GM20431 (cell line): ENCODE results near the gene CKB.

ENCODE experiments used
- in situ Hi-C: fragments of 300-500 bp; cut with MseI, MboI; formaldehyde crosslinking; loops from one replicate; pipeline ENCODE4 v1.15.0; 2020; ENCODE audit warnings: low sequenced_read_pairs; ENCODE audit not compliant: unreplicated experiment

Gene CKB

GRCh38 chr14:103539056-103539825 is 16.6 kb upstream of the CKB start:
- in situ Hi-C loops = no loop called here

- in situ Hi-C loops = no loop called here
Measured at GRCh38 chr14:103538291-103539055, 15.8 kb upstream of the CKB start.

GRCh38 chr14:103537175-103537990 is 14.8 kb upstream of the CKB start:
- in situ Hi-C loops = no loop called here

- in situ Hi-C loops = no loop called here
Measured at GRCh38 chr14:103536693-103537092, 14.1 kb upstream of the CKB start.

- in situ Hi-C loops = no loop called here
Measured at GRCh38 chr14:103535891-103536565, 13.4 kb upstream of the CKB start.

GRCh38 chr14:103535081-103535890 is 12.7 kb upstream of the CKB start:
- in situ Hi-C loops = no loop called here

GRCh38 chr14:103534576-103535061 is 12.0 kb upstream of the CKB start:
- in situ Hi-C loops = no loop called here

- in situ Hi-C loops = no loop called here
Measured at GRCh38 chr14:103533999-103534575, 11.5 kb upstream of the CKB start.

- in situ Hi-C loops = no loop called here
Measured at GRCh38 chr14:103533137-103533998, 10.7 kb upstream of the CKB start.

- in situ Hi-C loops = no loop called here
Measured at GRCh38 chr14:103532216-103533136, 9.8 kb upstream of the CKB start.

- in situ Hi-C loops = no loop called here
Measured at GRCh38 chr14:103531421-103532215, 9.0 kb upstream of the CKB start.

GRCh38 chr14:103530831-103531230 is 8.2 kb upstream of the CKB start:
- in situ Hi-C loops = no loop called here

- in situ Hi-C loops = no loop called here
Measured at GRCh38 chr14:103530390-103530789, 7.8 kb upstream of the CKB start.

- in situ Hi-C loops = no loop called here
Measured at GRCh38 chr14:103529383-103530365, 7.0 kb upstream of the CKB start.
